NCI-H146 (cell line): ENCODE measurements around the gene CDC37.
"Not testable (repeated sequence)": the region's sequence is repeated elsewhere in the genome, so short reads cannot be mapped to it uniquely, and the experiment has no call there.

Experiments
- DNase-seq: peaks from one replicate; lab custom pipeline; 2025; lab: John Stamatoyannopoulos, UW

The CDC37 gene

DNA sequence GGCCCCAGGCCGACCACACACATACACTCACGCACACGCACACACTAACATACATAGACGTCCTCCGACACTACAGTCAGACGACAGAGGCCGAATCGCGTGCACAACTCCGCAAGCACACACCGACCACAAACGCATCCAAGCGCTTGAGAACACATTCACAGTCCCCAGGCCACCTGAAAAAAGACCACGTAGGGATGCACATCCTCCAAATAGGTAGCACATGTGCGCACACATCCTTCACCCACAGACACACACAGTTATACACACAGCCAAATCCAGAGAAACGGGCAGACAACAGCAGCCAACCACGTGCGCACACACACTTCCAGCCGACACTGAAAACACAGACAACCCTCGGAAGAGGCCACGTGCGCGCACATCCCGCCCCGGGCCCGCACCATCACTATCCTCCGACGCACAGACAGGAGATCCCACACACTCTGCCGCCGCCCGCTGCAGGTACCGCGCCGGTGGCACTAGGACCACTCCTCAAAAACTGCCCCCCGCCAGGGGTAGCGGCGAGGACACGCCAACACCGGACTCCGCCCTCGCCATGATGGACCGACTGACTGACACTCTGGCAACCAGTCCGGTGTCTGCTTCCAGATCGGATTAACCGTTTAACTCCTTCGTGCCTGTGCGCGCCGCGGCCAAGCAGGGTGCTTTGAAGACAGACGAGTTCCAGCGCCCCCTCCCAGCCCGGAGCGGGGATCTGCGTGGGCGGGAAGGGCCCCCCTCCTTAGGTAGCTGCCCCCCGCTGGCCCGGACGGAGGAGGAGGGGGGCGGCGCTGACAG, 16.5 kb upstream of the CDC37 start:
- peak; percentile 91 for DNase-seq

DNA sequence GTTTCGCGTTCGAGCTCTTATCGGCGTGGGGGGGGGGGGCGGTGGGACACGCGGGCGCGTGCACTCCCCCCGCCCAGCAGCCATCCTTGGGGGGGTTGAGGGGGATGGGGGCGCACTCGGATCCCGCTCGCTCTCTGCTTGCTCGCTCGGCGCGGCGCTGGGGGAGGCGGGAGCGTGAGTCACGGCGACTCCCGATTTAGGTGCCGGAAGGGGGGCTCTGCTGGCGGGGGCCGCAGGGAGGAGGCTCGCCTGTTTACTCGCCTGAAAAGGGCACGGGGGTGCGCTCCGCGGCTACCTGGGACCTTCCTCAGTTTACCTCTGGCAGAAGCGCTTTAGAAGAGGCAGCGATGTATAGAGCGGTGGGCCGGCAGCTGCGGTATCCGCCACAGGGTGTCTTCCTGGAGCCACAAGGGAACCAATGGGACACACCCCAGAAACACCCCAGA, 15.9 kb upstream of the CDC37 start:
- DNase-seq = no peak

DNA sequence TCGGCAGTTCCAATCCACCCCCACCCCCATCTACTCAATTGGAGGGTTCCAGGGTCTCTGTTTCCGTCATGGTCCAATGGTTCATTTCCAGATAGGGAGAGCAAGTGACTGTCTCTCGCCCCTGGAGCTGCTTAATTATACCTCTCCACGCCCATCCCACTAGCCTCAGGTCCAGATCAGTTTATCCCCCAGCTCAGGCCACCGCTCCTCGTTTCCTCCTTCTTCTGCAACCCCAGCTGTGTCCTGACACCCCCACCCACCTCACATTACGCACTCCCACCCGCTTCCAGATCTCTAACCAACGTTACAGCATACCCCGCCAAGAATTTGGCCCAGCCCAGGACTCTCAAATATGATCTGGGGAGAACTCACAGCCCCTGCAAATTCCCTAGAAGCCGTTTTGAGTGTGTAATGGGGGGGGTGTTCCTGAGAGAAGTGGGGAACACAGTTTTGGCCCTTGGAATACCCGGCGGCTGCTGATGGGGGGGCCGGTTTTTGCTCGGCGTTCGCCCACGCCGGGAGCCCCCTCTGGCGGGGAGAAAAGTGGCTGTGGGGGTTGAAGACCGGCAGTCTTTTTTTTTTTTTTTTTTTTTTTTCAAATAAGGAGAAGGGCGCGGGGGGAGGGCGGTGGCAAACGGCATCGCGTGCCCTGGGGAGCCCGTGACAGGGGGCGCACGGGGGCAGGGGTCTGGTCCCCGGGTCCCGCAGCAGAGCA, 15.3 kb upstream of the CDC37 start:
- peak; percentile 53 for DNase-seq

DNA sequence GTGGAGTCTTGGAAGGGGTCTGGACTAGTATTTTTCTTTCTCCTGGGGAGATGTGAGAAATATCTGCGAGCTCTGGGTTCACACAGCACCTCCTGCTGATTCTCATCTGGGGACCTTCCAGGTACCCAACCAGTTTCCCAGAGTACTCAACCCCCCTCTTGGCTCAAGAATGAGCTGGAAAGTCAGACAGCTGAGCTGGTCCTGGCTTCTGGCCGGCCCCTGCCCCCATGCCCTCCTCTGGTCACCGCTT, 14.8 kb upstream of the CDC37 start:
- DNase-seq = no peak

DNA sequence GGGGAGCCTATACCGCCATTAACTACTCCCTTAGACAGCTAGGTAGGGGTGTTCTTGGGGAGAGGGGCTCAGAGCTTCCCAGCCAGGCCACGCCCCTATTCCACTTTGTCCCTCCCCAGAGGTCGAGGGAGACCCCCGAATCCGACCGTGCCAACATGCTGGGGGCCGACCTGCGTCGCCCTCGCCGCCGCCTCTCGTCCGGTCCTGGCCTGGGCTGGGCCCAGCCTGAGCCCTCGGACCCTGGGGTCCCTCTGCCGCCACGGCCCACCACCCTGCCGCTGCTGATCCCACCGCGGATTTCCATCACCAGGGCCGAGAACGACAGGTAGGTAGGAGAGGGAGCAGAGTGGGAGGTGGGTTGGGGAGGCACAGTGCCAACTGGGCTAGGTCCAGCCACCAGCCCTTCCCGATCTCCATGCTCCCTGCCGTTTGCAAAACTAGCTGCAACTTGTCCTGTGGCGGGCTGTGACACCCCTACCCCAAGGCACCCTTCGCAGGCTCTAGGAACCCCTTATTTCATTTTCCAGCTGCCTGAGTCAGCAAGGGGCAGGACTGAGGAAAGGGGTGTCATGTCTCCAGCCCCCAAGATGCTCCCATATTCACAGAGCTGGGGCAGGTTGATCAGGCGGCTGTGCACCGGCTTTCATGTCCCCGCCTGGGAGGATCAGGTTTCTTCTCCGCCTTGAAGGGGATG, 14.3 kb upstream of the CDC37 start:
- no peak for DNase-seq

DNA sequence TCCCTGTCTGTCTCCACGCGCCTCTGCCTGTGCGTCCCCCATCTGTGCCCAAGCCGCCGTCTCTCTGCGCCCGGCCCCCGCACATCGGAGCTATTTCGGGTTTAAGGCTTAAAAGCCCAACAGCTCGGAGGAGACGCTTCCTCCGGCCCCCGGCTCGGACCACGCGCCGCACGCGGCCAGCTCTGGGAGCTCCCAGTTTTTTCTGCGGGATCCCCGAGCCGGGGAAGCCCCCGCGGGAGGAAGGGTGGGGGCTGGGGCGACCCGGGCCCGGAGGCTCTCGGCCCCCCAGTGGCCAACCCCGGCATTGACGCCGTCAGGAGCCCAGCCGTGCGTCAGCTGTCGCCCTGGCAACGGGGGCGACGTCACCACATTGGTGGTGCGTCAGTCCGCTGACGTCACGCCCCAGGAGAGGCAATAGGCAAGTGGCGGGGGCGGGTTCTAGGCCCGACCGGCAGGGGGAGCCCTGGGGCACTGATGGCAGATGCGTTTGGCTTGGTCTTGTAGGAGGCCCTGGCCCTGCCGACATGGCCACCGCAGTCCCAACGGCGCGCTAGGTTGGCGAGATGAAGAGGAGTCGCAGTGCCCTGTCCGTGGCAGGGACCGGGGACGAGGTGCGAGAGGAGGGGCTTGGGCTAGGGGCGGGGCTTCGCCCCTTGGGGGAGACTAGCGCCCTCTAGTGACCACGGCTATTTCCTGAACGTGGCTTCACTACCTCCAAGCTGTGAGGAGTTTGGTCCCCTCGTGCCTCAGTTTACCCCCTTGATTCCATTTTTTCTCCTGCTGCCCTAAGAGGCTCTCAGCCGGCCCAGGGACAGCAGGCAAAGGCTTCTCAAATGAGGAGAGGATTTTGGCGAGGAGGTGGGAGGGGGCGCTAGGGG, 13.3 kb upstream of the CDC37 start:
- DNase-seq = peak; percentile 90

DNA sequence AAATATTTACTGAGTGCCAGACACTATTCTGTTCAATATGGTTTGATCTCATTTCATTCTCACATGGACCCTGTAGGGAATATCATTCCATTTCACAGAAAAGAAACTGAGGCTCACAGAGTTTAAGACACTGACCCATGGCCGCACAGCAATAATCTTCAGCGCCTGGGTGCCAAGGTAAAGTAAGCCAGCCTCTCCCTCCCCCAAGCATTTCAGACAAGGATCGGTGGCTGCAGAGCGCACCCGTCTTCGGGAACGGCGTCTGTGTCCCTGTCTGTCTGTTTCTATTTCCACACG, 12.7 kb upstream of the CDC37 start:
- no peak for DNase-seq

DNA sequence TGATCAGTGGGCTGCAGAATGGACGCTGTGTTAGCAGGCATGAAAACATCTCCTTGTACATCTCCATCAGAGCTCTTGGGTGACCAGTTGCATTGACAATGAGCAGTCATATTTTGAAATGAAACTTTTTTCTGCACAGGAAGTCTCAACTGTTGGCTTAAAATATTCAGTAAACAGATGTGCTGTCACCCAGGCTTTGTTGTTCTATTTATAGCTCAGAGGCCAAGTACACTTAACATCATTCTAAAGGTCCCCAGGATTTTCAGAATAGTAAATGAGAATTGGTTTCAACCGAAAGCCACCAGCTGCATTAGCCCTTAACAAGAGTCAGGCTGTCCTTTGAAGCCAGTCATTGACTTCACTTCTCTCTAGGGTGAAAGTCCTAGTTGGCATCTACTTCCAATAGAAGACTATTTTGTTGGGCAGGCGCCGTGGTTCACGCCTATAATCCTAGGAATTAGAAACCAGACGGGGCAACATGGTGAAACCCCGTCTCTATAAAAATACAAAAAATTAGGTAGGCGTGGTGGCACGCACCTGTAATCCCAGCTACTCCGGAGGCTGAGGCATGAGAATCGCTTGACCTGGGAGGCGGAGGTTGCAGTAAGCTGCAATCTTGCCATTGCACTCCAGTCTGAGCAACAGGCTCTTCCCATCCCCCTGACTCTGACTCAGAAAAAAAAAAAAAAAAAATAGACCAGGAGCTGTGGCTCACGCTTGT, 9.1 kb upstream of the CDC37 start:
- no peak for DNase-seq

DNA sequence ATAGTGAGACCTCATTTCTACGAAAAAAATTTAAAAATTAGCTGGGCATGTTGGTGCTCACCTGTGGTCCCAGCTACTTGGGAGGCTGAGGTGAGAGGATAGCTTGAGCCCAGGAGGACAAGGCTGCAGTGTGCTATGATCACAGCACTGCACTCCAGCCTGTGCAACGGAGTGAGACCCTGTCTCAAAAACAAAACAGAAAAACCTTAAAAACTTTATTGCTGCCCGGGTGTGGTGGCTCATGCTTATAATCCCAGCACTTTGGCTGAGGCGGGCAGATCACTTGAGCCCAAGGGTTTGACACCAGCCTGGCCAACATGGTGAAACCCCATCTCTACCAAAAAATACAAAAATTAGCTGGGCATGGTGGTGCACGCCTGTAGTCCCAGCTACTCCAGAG, 7.9 kb upstream of the CDC37 start:
- not testable (repeated sequence) for DNase-seq

DNA sequence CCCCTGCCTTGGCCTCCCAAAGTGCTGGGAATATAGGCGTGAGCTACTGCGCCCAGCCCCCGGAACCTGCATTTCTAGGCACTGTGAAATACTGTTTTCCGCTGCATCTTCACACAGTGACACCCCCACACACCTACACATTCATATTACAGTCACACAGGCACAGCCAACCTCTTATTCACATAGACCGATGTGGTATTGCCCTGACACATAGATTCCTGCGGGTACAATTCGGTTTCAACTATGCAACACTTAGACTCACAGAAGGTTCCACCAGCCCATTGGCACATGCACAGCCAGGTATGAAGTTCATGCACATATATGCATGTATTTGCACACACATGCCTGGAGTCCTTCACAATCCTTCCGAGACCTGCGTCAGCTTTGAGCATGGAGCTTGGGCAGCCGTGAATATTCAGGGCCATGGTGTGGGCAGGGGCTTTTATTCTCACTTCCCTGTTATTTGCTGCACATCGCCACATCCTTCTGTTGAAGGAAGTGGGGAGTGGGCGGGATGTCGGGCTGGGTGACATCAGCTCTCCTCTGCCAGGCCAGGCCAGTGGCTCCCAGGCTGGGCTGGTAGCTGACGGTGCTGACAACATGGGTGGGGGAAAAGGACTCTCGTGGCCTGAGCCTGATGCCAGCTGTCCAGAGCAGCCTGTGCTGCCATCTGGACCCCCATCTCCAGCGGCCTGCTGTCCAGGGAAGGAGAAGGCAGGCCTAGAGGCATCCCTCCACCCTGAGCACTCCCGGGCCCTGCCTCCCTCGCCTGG, 5.4 kb upstream of the CDC37 start:
- DNase-seq = no peak

DNA sequence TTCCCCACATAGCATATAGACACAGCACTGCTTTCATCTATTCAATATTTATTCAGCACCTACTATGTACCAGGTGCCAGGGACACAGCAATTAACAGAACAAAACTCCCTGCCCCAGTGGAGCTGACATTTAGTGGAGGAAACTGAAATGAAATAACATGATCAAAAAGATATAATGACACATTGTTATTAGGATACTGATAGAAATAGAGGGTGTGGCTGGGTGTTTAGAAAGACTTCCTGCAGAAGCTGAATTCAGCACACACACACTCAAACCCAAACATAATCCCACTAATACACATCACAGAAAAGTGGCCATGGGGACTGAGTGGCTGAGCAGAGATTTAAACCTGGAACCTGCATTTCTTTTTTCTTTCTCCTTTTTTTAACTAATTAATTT, 3.8 kb upstream of the CDC37 start:
- no peak for DNase-seq

DNA sequence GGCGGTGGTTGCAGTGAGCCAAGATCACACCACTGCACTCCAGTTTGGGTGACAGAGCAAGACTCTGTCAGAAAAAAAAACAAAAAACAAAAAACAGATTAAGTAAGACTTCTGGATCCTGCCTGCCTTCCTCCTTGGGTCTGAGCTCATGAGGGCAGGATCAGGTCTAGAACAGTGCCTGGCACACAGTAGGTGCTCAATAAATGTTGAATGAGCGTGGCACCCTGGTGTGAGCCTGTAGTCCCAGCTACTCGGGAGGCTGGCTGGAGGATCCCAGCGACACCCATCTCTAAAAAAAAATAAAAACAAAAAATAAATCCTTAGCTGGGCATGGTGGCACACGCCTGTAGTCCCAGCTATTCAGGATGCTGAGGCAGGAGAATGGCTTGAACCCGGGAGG, 2.8 kb upstream of the CDC37 start:
- no peak for DNase-seq

DNA sequence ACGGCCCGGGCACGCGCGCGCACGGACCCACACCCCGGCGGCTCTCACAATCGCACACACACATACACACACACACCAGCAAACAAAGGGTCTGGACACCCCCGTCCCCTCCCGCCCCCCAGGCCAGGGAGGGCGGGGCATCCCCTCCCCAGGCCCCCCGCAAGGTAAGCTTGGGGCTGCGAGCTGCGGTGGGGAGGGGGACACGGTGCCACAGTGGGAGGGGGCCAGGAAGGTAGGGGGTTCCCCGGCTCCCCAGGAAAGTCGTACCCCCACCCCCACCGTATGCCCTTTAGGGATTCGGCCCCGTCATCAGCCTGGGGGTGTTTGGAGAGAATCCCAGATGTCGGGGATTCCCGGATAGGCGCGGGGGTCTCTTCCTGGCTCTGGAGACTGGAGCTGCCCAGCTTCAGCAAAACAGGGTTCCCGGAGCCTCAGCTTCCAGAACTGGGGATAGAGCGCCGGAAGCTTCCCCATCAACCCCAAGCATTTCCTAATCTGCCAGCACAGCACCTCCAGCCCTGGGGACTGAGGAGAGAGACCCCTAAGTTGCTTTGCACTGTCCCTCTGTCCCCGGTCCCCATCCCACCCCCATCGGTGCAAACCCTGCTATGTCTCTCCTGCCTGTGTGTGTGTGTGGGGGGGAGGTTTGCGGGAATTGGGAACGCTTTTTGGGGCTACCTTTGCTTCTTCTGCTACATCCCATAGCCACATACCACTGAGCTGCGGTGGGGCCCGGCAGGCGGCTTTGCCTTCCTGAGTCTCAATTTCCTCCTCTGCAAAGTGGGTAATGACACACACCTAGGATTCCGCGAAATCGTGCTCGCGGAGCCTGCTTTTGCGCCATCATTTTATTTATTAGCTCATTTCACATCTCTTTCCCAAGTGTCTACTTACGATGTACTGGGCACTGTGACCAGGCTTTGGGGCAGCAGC, 1.8 kb upstream of the CDC37 start:
- DNase-seq = peak; percentile 28

DNA sequence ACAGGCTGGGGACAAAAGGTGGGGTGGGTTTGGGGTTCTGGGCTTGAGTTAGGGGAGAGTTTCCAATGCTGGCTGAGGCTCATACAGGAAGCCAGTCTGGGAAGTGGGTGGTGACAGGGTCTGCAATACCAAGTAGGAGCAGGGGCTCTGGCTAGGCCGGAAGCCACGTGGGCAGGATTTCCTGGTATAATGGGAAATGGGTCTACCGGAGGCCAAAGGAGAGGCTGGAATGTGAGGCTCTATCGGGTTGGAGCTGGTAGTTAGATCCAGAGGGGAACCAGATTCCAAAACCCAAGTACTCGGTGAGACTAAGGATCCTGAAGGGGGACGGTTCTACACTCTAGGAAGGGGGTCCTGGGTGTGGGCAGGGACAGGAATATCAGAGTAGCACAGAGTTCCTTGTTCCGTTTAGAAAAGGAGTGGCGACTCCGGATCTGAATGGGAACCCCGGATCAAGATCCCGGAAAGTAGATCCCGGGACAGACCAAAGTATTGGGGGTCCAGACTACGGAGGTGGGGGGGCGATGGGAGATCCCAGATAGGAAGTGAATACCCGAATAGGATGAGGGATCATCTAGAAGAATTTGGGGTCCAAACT, 802 bp downstream of the CDC37 start:
- DNase-seq = no peak

DNA sequence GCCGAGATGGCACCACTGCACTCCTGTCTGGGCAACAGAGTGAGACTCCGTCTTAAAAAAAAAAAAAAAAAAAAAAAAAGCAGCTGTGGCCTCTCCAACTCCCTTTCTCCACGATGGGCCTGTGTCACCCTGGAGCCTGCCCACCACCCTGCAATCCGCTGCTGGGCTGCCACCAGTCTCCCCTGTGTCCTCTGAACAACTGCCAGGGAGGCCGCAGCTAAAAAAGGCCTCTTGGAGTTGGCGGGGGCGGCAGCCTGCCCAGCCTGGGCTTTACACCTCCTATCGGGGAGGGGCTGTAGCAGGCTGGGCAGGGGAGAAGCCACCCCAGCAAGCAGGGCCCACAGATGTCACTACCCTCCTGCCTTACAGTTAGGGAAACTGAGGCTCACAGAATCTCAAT, 3.5 kb downstream of the CDC37 start:
- DNase-seq = no peak

DNA sequence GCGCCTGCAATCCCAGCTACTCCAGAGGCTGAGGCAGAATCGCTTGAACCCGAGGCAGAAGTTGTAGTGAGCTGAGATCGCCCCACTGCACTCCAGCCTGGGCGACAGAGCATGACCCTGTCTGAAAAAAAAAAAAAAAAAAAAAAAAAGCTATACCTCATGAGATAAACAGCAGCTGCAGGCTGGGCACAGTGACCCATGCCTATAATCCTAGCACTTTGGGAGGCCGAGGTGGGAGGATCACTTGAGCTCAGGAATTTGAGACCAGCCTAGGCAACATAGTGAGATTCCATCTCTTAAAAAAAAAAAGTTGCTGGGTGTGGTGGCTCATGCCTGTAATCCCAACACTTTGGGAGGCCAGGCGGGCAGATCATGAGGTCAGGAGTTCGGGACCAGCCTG, 4.0 kb downstream of the CDC37 start:
- not testable (repeated sequence) for DNase-seq

DNA sequence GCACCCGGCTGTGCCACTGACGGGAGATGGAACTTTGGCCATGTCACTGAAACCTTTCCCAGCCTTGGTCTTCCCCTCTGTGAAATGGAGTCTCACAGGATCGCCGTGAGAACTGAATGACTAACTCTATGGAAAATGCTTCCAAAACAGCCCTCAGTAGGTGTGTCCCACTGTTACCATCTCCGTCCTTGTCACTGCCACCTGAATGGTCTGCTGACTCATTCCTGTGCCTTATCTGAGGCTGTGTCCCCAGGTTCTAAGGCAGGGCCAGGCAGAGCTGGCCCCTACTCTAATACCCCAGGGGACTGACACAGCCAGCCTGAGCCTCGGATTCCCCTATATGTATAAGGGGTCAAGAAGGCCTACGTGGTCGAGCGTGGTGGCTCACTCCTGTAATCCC, 4.5 kb downstream of the CDC37 start:
- no peak for DNase-seq

DNA sequence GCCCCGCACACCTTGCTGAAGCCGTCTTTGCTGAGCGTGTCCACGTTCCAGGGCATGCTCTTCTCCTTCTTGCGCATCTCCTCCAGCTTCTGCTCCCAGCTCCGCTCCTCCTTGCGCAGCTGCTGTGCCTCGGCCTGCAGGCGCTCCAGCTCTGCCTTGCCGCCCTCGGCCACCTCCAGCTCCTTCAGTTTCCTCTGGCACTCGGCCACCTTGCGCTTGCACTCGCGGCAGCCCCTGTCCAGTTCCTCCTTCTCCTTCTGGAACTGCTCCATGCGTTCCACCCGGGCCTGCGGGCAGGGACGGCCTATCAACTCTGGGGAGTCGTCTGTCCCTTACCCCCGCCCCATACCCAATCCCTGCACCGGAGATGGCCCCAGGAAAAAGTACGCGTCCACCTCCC, 7.4 kb downstream of the CDC37 start:
- DNase-seq = no peak

DNA sequence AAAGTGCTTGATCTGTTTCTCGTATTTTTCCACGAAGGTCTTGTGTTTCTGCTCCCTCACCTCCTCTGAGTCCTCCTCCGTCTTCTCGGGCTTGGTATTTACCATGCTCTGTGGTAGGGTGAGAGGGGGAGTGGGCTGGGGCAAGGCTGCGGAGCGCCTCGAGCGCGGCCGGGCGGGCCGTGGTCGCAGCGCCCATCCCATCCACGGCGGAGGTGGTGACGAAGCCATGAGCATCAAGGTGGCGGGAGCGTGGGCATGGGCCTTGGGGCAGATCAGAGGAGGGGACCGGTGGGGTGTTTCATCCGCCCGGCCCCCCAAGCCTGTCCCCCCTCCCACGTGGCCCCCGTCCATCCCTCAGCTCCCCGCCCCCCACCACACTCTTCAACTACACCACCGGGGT, 7.9 kb downstream of the CDC37 start:
- DNase-seq = no peak

DNA sequence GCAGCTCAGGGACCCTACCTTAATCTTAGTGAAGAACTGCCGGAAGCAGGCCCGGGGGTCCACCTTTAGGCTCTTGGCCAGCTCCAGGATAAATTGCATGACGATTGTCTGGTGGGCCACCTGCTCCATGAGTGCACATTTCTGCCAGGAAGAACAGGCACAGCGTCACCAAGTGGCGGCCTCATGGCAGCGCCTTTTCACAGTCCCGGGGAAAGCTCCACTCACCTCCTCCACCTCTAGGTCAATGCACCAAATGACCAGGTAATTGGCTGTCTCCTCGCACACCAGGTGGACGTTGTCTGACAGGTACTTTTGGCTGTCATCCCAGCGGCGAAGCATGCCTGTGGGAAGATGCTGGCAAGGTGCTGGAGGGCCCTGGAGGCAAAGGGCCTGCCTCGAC, 8.3 kb downstream of the CDC37 start:
- no peak for DNase-seq
